Activated CD8-positive, alpha-beta T cell treated with anti-CD3 and anti-CD28 coated beads, Interleukin-2, amount 10 ng/mL, durations not matched to agents 7 days and 5 days (primary cell): ENCODE measurements around the gene TMEM170A. TPM values are rescaled to one million over a fixed set of nuclear protein-coding genes. Genes with fewer than 3 reads are reported as not detected.

Source experiments
- total RNA-seq, 2 experiments: library from RNA; stranded (reverse); gene quantifications; one replicate each; pipeline ENCODE4 v1.2.3, GENCODE V29; 2021

TMEM170A gene
- total RNA-seq, 2 experiments from 2014 or later = 30.2 to 31.1 TPM

Other genes starting within 250 kb of the TMEM170A start
- not detected for gene CTRB1, start 245.7 kb downstream of the TMEM170A start, total RNA-seq
- gene BCAR1, start 213.1 kb downstream of the TMEM170A start, total RNA-seq = under 1 TPM in 1 of 2 experiments, not detected in 1; 0.08 TPM
- 10 to 100 TPM; 38.9 to 41.6 TPM for gene CFDP1, start 31.2 kb downstream of the TMEM170A start, total RNA-seq
- gene CHST6, start 30.8 kb upstream of the TMEM170A start, total RNA-seq = not detected
- not detected for gene CHST5, start 71.4 kb upstream of the TMEM170A start, total RNA-seq
- gene TMEM231, start 91.6 kb upstream of the TMEM170A start, total RNA-seq = 1 to 10 TPM; 2.1 to 2.3 TPM
- 10 to 100 TPM; 57.3 to 59.6 TPM for gene GABARAPL2, start 101.7 kb upstream of the TMEM170A start, total RNA-seq
- 10 to 100 TPM; 51.8 to 51.9 TPM for gene ADAT1, start 158.6 kb upstream of the TMEM170A start, total RNA-seq
- 100 to 1,000 TPM; 208 TPM for gene KARS1, start 183.0 kb upstream of the TMEM170A start, total RNA-seq
- gene TERF2IP, start 183.1 kb upstream of the TMEM170A start, total RNA-seq = 10 to 100 TPM; 61.4 to 63.2 TPM
- not detected for gene CPHXL2, start 212.3 kb upstream of the TMEM170A start, total RNA-seq
- gene DUXB, start 236.8 kb upstream of the TMEM170A start, total RNA-seq = not detected